ENCODE data around the gene FKBP1A. TPM values are rescaled to one million over a fixed set of nuclear protein-coding genes. Genes with fewer than 3 reads are reported as not detected.

FKBP1A gene
- total RNA-seq, 2 donors from 2014 or later: 69.9 to 184 TPM

- ATAC-seq (ENCODE audit: insufficient number of reproducible peaks, low FRiP score, low read depth): no peak
- no peaks in the 10 kb centered on the region for H3K27me3 ChIP-seq (replicated peaks; ENCODE audit: insufficient read depth)
These were observed 24.9 kb upstream of the FKBP1A start for GRCh38 chr20:1417790-1418189.

GRCh38 chr20:1417273-1417672 lies 24.4 kb upstream of the FKBP1A start:
- H3K36me3 ChIP-seq: no peaks in the 10 kb centered on the region
- no peak overlapping the region for H3K4me3 ChIP-seq
- no peak for TF ChIP-seq CTCF (IDR thresholded peaks at IDR 0.05)
- no peaks in the 10 kb centered on the region for H3K27me3 ChIP-seq (replicated peaks; ENCODE audit: insufficient read depth)
- DNase-seq (ENCODE audit: low spot score) (no peak), ATAC-seq (ENCODE audit: insufficient number of reproducible peaks, low FRiP score, low read depth) (no peak)
- H3K4me1 ChIP-seq (ENCODE audit: control insufficient read depth in 1 of 2, low read depth in 2 of 2): no peaks in the 10 kb centered on the region
- H3K9me3 ChIP-seq: no peaks in the 10 kb centered on the region
- H3K27ac ChIP-seq: no peak overlapping the region

More at GRCh38 chr20:1417790-1418189, 24.9 kb upstream of the FKBP1A start:
- H3K9me3 ChIP-seq: no peaks in the 10 kb centered on the region
- no peak overlapping the region for H3K4me3 ChIP-seq
- TF ChIP-seq CTCF (IDR thresholded peaks at IDR 0.05): no peak
- no peaks in the 10 kb centered on the region for H3K4me1 ChIP-seq (ENCODE audit: control insufficient read depth in 1 of 2, low read depth in 2 of 2)
- no peaks in the 10 kb centered on the region for H3K36me3 ChIP-seq
- no peak for DNase-seq (ENCODE audit: low spot score)
- no peak overlapping the region for H3K27ac ChIP-seq

GRCh38 chr20:1415667-1416468 lies 23.0 kb upstream of the FKBP1A start:
- TF ChIP-seq CTCF (IDR thresholded peaks at IDR 0.05): no peak
- Histone ChIP-seq H3K36me3 (no peaks in the 10 kb centered on the region), H3K4me1 (ENCODE audit: control insufficient read depth in 1 of 2, low read depth in 2 of 2) (no peaks in the 10 kb centered on the region), H3K9me3 (no peaks in the 10 kb centered on the region), H3K4me3 (no peak overlapping the region), H3K27me3 (replicated peaks; ENCODE audit: insufficient read depth) (no peaks in the 10 kb centered on the region), H3K27ac (no peak overlapping the region)
- DNase-seq (ENCODE audit: low spot score) (no peak), ATAC-seq (ENCODE audit: insufficient number of reproducible peaks, low FRiP score, low read depth) (no peak)

- DNase-seq (ENCODE audit: low spot score) (no peak), ATAC-seq (ENCODE audit: insufficient number of reproducible peaks, low FRiP score, low read depth) (no peak)
- H3K9me3 ChIP-seq: no peaks in the 10 kb centered on the region
- no peaks in the 10 kb centered on the region for H3K27me3 ChIP-seq (replicated peaks; ENCODE audit: insufficient read depth)
- TF ChIP-seq CTCF (IDR thresholded peaks at IDR 0.05): no peak
- no peak overlapping the region for H3K27ac ChIP-seq
- no peaks in the 10 kb centered on the region for H3K36me3 ChIP-seq
- no peak overlapping the region for H3K4me3 ChIP-seq
- H3K4me1 ChIP-seq (ENCODE audit: control insufficient read depth in 1 of 2, low read depth in 2 of 2): no peaks in the 10 kb centered on the region
These were observed 22.1 kb upstream of the FKBP1A start for GRCh38 chr20:1414982-1415381.

- no peak for ATAC-seq (ENCODE audit: insufficient number of reproducible peaks, low FRiP score, low read depth)
- DNase-seq (ENCODE audit: low spot score): no peak
- no peaks in the 10 kb centered on the region for H3K4me1 ChIP-seq (ENCODE audit: control insufficient read depth in 1 of 2, low read depth in 2 of 2)
- no peaks in the 10 kb centered on the region for H3K27me3 ChIP-seq (replicated peaks; ENCODE audit: insufficient read depth)
- H3K4me3 ChIP-seq: no peak overlapping the region
- TF ChIP-seq CTCF (IDR thresholded peaks at IDR 0.05): no peak
- H3K27ac ChIP-seq: no peak overlapping the region
- H3K9me3 ChIP-seq: no peaks in the 10 kb centered on the region
- no peaks in the 10 kb centered on the region for H3K36me3 ChIP-seq
These were observed 12.9 kb upstream of the FKBP1A start for GRCh38 chr20:1405801-1406200.
